Activated effector memory CD4-positive, alpha-beta T cell treated with anti-CD3 and anti-CD28 coated beads, Interleukin-2, amount 50 U/mL, for 16 hours (primary cell): ENCODE measurements around the gene GOLGA3.
A peak's percentile ranks its signal among the peaks of the same experiment; 100 is the strongest.
"Not testable (repeated sequence)": the region's sequence is repeated elsewhere in the genome, so short reads cannot be mapped to it uniquely, and the experiment has no call there.

ENCODE experiments used
- DNase-seq: peaks from one replicate; pipeline ENCODE4 v3.0.0-alpha.2; 2020

Gene GOLGA3

GRCh38 chr12:132847363-132848356 is 19.0 kb upstream of the GOLGA3 start:
- no peak for DNase-seq

- DNase-seq: not testable (repeated sequence)
Observed at GRCh38 chr12:132844681-132845080, 16.0 kb upstream of the GOLGA3 start.

GRCh38 chr12:132842449-132843045 is 13.9 kb upstream of the GOLGA3 start:
- DNase-seq: no peak

GRCh38 chr12:132841151-132841550 is 12.5 kb upstream of the GOLGA3 start:
- no peak for DNase-seq

- no peak for DNase-seq
Observed at GRCh38 chr12:132840536-132840935, 11.9 kb upstream of the GOLGA3 start.

- no peak for DNase-seq
Observed at GRCh38 chr12:132839558-132840235, 11.0 kb upstream of the GOLGA3 start.

GRCh38 chr12:132838410-132839080 is 9.9 kb upstream of the GOLGA3 start:
- no peak for DNase-seq

GRCh38 chr12:132837693-132838409 is 9.2 kb upstream of the GOLGA3 start:
- no peak for DNase-seq

GRCh38 chr12:132836795-132837331 is 8.2 kb upstream of the GOLGA3 start:
- DNase-seq: no peak

- not testable (repeated sequence) for DNase-seq
Observed at GRCh38 chr12:132836230-132836629, 7.6 kb upstream of the GOLGA3 start.

GRCh38 chr12:132835076-132836025 is 6.7 kb upstream of the GOLGA3 start:
- no peak for DNase-seq

GRCh38 chr12:132834181-132834711 is 5.6 kb upstream of the GOLGA3 start:
- DNase-seq: no peak

- no peak for DNase-seq
Observed at GRCh38 chr12:132833341-132833740, 4.7 kb upstream of the GOLGA3 start.

GRCh38 chr12:132831771-132832170 is 3.1 kb upstream of the GOLGA3 start:
- DNase-seq: no peak

GRCh38 chr12:132827763-132828703 is 636 bp downstream of the GOLGA3 start:
- DNase-seq: peak; percentile 69

GRCh38 chr12:132825861-132826260 is 2.8 kb downstream of the GOLGA3 start:
- DNase-seq: no peak

GRCh38 chr12:132825089-132825488 is 3.6 kb downstream of the GOLGA3 start:
- DNase-seq: no peak

GRCh38 chr12:132824053-132824452 is 4.6 kb downstream of the GOLGA3 start:
- DNase-seq: no peak

- DNase-seq: no peak
Observed at GRCh38 chr12:132818562-132818961, 10.1 kb downstream of the GOLGA3 start.
